Hindlimb muscle (tissue), 1 donor: ENCODE results near the gene LRPAP1. TPM values are rescaled to one million over a fixed set of nuclear protein-coding genes. Genes with fewer than 3 reads are reported as not detected.
"Not testable (repeated sequence)": the region's sequence is repeated elsewhere in the genome, so short reads cannot be mapped to it uniquely, and the experiment has no call there.

Experiments used
- DNase-seq: peaks from one replicate; pipeline ENCODE4 v3.0.0-alpha.2; 2013
- polyA plus RNA-seq: library from polyadenylated mRNA; unstranded; fragments of 120-200 nt; gene quantifications from one replicate; pipeline ENCODE4 v1.2.1, GENCODE V29; 2013; ENCODE audit not compliant: insufficient read length

Gene LRPAP1
- polyA plus RNA-seq, 1 donor, result 73.9 TPM

- DNase-seq, result not testable (repeated sequence)
Measured at GRCh38 chr4:3559381-3560290, 27.4 kb upstream of the LRPAP1 start.

GRCh38 chr4:3558514-3558836 is 26.3 kb upstream of the LRPAP1 start:
- DNase-seq, result not testable (repeated sequence)

DNA sequence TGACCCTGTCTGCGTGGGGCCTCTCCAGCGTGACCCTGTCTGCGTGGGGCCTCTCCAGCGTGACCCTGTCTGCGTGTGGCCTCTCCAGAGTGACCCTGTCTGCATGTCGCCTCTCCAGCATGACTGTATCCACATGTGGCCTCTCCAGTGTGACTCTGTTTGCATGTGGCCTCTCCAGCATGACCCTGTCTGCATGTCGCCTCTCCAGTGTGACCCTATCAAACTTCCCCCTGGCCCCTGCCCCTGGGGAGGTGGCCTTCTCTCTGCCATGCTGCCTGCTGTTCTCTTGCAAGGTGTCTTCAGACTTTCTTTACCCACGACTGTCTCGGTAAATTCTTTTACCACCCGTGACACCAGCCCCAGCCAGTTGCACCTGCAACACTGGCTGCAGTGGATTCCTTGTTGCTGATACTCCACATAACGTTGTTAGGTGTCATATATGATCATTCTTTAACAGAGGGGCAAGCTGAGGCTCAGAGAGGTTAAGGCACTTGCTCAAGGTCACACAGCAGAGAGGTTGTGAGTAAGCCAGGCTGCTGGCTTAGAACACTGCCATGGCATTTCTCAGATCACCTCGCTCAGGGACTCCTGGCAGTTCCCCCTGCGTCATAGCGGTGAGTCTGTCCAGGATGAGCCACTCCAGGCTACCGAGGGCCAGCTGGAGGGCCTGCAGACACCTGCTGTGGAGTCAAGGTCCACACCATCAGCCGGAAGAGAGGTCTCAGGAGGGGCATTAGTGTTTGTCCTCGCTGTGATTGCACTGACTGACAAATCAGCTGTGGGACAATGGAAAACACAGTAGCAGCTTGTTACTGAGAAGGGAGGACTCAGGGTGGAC is 25.7 kb upstream of the LRPAP1 start:
- DNase-seq, result not testable (repeated sequence)

- DNase-seq, result not testable (repeated sequence)
Measured at GRCh38 chr4:3557088-3557492, 24.9 kb upstream of the LRPAP1 start.

GRCh38 chr4:3556244-3556867 is 24.1 kb upstream of the LRPAP1 start:
- DNase-seq, result not testable (repeated sequence)

DNA sequence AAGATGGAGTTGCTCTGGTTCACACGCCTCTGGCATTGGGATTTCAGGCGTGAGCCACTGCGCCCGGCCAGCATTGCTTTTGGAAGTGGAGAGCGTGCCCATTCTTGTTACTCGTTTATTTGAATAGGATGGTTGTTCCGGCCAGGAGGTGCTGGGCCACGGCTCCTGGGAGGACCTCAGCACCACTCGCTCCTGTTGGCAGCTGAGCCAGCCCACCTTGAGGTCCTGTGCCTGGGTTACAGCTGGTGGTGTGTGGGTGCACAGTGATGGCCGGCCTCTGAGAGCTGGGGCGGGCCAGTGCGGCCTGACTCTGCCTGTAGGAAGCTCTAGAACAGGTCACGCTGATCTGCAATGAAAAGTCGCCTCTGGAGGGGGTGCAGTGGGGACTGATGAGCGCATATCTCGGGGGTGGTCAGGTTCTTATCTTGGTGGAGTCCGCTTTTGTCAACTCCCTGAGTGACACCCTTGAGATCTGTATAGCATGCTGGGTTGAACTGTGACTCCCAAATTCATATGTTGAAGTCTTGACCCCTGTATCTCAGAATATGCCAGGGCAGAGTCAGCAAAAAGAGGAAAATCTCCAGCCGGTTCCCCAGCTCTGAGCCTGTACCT is 23.3 kb upstream of the LRPAP1 start:
- DNase-seq, result not testable (repeated sequence)

GRCh38 chr4:3551366-3551765 is 19.1 kb upstream of the LRPAP1 start:
- not testable (repeated sequence) for DNase-seq

DNA sequence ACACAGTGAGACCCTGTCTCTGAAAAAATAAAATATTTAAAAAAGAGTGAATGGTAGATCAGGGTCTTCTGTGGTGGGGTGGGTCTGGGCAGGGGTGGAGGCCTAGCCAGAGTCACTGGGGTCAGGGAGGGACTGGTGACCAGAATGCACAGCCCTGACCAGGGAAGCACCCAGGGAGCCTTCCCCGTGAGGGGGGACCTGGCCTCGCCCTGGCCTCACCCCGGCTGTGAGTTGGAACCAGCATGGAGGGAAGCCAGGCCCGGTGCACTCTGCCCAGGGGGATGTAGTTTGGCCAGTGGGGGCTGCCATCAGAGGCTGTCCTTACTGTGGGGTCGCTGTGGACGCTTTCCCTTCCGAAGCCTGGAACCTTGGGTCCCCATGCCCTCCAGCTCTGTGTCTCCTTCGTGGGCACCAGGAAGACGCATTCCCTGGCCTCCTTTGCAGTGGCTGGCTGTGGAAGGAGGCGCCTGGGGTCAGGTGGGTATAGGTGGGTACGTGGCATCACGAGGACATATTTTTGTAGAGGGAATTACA is 18.6 kb upstream of the LRPAP1 start:
- DNase-seq, result not testable (repeated sequence)

DNA sequence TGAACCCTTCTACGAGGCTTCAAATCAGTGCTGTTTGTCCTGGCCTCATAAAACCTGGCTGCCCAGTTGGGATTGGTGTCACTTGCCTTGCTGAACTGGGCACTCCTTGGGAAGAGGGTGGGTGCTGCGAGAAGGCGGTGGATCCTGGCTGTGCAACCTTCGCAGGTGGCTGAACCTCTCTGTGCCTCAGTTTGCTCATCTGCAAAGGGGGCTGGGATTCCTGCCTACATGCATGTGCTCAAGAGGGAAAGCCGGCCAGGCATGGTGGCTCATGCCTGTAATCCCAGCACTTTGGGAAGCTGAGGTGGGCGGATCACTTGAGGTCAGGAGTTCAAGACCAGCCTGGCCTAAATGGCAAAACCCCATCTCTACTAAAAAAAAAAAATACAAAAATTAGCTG is 17.8 kb upstream of the LRPAP1 start:
- DNase-seq, result not testable (repeated sequence)

- DNase-seq, result not testable (repeated sequence)
Measured at GRCh38 chr4:3549694-3550001, 17.4 kb upstream of the LRPAP1 start.

GRCh38 chr4:3548991-3549693 is 16.9 kb upstream of the LRPAP1 start:
- DNase-seq, result not testable (repeated sequence)

GRCh38 chr4:3546721-3547120 is 14.5 kb upstream of the LRPAP1 start:
- DNase-seq, result not testable (repeated sequence)

DNA sequence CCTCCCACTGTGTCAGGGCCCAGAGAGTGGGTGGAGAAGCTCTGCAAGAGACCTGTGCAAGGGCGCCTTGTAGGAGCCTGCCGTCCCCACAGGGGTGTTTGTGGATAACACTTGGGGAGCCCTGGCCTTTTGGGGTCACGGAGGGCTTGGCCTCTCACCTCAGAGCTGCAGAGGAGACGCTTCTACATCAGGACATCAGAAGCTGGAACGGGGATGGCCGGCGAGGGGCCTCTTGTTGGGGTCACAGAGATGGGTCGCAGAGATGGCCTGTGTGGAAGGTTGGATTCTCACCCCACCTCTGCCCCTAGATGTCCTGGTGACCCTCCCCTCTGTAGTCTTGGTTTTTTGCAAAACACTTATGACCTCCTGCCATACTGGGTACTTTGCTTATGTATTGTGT is 13.1 kb upstream of the LRPAP1 start:
- not testable (repeated sequence) for DNase-seq

DNA sequence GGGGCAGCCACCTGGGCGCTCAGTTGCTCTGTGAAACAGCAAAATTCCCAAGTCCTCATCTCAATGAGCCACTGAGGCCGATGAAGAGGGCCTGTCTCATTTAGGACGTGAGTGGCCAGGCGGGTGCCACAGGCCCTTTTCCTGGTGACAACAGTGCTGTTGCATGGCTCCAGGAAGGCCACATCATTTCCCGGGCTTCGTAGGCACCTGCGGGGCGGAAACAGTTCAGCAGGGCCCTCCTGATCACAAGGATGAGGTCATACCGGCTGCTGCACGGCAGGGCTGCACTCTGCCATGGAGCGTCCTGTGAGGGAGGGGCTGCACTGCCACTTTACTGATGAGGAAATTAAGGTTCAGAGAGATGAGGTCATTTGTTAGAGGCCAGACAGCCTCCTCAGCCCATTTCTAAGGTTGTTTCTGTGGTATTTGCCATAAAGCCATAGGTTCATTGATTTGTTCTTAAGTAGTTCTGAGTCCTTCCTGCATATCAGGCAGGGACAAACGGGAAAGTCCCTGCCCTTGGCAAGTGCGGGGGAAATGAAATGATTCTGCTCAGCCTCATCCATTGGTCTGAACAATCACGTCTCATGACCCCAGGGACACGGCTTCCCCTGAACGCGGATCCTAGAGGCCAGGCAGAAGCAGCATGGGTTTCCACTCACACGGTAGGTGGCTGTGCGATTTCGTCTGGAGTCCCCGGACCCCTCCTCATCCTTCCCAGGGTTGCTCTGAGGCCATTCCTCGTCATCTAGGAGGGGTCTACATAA is 12.2 kb upstream of the LRPAP1 start:
- not testable (repeated sequence) for DNase-seq

DNA sequence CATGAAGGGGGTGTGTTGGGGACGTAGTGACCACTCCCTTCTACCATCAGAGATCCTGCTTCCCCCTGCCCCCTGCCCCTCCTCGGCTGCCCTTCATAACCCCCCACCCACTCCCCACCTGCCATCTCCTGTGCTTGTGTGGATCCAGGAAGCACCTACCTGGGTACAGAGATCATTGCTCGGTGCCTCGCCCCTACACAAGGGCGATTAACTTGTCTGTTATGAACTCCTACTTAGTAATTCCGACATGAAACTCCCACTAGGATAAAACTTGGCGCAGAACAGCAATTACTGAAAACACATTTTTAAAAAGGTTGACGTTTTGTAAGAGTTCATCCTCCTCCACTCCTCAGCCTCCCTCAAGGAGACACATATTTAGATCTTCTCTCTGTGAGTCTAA is 11.2 kb upstream of the LRPAP1 start:
- not testable (repeated sequence) for DNase-seq

DNA sequence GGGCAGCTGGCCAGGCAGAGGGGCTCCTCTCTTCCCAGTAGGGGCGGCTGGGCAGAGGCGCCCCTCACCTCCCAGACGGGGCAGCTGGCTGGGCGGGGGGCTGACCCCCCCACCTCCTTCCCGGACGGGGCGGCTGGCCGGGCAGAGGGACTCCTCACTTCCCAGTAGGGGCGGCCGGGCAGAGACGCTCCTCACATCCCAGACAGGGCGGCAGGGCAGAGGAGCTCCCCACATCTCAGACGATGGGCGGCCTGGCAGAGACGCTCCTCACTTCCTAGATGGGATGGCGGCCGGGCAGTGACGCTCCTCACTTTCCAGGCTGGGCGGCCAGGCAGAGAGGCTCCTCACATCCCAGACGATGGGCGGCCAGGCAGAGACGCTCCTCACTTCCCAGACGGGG is 6.7 kb upstream of the LRPAP1 start:
- not testable (repeated sequence) for DNase-seq

- DNase-seq, result not testable (repeated sequence)
Measured at GRCh38 chr4:3535812-3536211, 3.6 kb upstream of the LRPAP1 start.

DNA sequence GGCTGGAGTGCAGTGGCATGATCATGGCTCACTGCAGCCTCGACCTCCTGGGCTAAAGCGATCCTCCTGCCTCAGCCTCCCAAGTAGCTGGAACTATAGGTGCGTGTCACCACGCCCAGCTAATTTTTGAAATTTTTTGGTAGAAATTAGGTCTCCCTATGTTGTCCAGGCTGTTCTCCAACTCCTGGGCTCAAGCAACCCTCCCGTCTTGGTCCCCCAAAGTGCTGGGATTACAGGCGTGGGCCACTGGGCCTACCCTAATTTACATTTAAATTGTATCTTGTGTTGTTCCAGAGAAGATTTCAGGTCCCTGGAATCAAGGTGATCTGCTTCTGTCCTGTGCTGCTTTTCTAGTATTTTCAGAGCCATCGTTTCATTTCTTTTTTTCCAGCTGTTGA is 1.2 kb upstream of the LRPAP1 start:
- DNase-seq, result no peak

DNA sequence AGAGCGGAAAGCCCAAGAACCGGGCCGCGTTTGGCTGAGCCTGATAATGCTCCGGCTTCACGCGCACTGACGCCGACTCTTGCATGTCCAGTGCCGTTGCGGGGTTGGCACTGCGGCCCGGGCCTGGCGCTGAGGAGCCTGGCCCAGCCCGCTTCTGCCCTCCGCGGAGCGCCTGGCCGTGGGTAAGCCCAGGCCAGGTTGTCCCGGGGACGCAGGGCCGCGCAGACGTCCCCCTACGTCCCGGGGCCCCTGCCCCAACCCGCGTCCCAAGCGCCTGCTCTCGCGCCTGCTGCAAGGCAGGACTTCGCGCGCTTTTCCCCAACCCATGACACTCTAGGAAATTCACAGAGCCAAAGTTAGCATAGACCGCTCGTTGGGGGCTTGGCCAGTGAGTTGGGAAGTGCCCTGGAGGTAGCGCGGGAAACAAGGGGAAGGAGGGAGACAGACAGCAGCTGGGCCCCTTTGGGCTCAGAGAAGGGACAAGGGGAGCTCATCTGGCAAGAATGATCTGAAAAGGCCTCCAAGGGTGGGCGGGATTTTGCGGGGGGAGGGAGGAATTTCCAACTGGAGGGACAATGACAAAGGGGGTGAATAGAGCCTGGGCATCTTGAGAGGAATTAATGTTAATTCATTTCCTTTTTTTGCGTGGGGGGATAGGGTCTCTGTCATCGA is 665 bp upstream of the LRPAP1 start:
- DNase-seq, result no peak

DNA sequence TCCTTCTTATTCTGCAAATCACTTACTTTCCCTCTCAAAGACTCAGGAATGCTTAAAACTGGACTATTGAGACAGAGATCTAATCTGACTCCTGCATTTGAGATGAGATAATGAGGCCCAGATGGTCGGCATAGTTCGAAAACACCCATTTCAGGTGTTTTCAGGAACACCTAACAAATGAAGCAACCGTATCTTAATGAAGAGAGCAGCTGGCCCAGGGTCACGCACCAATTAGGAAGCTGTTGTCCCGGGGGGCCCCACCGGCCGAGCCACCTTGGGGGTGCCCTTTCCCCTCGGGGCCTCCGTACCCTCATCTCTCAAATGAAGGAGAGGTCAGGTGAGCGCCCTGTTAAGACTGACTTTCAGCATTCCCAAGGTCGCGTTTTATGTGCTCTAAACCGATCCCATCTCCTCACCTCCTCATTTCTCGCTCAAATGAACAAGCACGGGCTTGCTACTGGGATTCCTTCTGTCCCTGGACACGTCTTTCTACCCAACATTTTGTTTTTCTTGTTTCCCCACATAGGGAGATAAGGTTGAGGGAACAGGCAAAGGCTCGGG is 824 bp downstream of the LRPAP1 start:
- DNase-seq, result no peak
